ENCODE data around the gene KIAA1549.

- TF ChIP-seq CTCF (IDR thresholded peaks at IDR 0.05) (no peak), SIN3A (IDR thresholded peaks at IDR 0.05; ENCODE audit: borderline replicate concordance, insufficient read depth, low read depth, low read length) (no peak), POLR2AphosphoS5 (IDR thresholded peaks at IDR 0.05; ENCODE audit: low read depth, low read length) (no peak)
These were observed 158.2 kb downstream of the KIAA1549 start for GRCh38 chr7:138822867-138823535.
